Prostate gland (tissue), 2 donors: ENCODE measurements around the gene KIF21B.

Source experiments
- CTCF ChIP-seq, 4 experiments: fragments of 200-600 bp in 2 of 4; fragments of 450-650 bp in 2 of 4; sonication (generic) in 2 of 4; IDR thresholded peaks; 1 replicate in 3 of 4; 2 replicates in 1 of 4; pipeline ENCODE4 v1.5.1; 2016 to 2019; ENCODE audit warnings: antibody characterized with exemption in 4 of 4, mild to moderate bottlenecking in 2 of 4, moderate library complexity in 2 of 4
- POLR2A ChIP-seq: fragments of 450-650 bp; IDR thresholded peaks from one replicate; pipeline ENCODE4 v1.6.1; 2016; ENCODE audit warnings: antibody characterized with exemption, mild to moderate bottlenecking
- POLR2AphosphoS5 ChIP-seq: sonication (generic); formaldehyde crosslinking; IDR thresholded peaks from one replicate; pipeline ENCODE4 v1.6.1; 2017; ENCODE audit warnings: antibody characterized with exemption

DNA sequence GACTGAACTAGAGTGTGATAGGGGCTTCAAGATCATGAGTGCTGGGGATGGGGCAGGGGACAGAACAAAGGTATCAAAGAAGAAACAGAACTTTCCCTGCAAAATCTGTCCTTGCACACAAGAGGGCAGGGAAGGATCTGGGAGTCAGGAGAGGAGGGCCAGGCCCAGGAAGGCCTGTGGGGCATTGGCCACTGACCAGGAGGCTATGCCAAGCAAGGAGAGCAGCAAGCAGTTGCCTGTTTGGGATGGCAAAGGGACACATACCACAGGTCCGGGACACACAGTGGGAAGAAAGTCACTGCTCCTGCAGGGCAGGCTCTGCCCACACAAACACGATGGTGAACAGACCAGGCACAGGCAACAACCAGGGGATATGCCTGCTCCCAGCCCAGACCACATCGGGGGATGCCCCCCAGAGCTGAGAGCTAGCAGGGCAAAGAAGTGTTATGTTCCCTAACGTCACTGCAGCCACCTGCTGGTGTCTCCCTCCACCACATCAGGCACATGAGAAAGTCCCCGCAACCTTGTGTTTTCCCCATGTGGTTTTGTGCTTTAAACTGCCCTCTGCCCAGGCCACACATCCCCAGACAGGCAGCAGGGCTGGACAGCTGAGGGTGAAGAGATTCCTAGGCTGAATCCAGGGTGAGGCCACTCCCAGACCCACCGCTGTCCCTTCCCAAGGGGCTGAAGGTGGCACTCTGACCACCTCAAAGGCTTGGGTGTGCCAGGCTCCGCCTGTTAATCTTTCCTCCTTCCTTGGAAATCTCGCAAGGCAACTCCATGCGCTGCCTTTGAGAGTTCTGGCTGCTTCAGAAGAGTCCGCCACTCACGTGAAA lies 53.6 kb downstream of the KIF21B start:
- TF ChIP-seq POLR2AphosphoS5 (no peak), CTCF (IDR thresholded peaks at IDR 0.05) (no peak), POLR2A (no peak)
